Cerebellar cortex (tissue), 1 donor: ENCODE results near the gene HECTD4.

Source experiments
- DNase-seq: peaks from one replicate; pipeline ENCODE4 v3.0.0-alpha.2; 2015; ENCODE audit warnings: low spot score

The HECTD4 gene

GRCh38 chr12:112207397-112207924 is 174.8 kb downstream of the HECTD4 start:
- DNase-seq = no peak

DNA sequence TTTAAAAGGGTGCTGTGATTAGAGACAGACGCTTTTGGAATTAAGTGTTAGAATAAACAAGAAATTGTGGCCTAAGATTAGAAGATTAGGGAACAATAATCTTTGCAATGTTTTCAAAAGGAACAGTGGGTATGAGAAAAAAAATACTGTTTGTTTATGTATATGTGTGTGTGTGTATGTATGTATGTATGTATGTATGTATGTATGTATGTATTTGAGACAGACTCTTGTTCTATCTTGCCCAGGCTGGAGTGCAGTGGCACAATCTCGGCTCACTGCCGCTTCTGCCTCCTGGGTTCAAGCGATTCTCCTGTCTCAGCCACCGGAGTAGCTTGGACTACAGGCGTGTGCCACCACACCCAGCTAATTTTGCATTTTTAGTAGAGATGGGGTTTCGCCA is 175.3 kb downstream of the HECTD4 start:
- DNase-seq = no peak

DNA sequence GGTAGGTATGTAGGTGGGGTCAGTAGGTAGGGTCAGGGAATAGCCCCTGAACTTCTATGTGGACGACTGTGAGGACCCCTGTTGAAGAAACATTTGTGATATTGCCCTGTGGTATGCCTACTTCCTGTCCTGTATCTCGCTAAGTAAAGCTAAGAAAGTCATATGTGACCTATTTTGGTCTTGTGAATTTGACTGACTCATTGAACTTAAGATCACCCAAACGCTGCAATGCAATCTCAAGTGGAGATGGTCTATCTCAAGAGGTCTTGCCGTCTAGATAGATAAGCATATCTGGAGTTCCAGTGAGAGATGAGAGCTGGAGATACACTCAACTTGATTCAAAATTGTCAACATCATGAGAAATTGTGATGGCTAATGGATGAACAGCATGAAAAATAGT is 183.1 kb downstream of the HECTD4 start:
- no peak for DNase-seq

DNA sequence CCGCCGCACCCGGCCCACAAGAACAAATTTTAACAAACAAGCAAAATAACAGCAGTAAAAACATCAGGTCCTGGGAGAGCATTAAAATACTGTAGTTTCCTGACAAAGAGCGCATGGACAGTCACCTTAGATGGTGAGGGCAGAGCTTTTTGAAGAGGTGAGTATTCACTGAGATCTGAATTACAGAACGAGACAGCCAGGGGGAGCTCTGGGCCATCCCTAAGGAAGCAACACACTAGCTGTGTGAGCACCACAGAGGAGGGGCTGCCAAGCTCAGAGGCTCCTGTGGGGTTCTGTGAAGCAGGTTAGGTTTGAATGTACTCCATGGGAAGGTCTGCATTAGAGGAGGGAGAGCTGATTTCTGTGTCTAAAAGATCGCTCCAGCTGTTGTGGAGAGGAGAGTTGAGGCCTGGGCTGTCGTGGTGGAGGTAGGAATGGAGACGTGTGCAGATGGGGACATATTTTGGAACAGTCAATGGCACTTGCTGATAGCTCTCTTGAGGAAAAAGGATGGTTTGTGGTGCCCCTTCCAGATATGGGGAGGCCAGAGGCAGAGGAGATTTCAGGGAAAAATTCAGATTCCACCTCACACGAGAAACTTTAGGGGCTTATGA is 184.0 kb downstream of the HECTD4 start:
- peak; percentile 91 for DNase-seq

DNA sequence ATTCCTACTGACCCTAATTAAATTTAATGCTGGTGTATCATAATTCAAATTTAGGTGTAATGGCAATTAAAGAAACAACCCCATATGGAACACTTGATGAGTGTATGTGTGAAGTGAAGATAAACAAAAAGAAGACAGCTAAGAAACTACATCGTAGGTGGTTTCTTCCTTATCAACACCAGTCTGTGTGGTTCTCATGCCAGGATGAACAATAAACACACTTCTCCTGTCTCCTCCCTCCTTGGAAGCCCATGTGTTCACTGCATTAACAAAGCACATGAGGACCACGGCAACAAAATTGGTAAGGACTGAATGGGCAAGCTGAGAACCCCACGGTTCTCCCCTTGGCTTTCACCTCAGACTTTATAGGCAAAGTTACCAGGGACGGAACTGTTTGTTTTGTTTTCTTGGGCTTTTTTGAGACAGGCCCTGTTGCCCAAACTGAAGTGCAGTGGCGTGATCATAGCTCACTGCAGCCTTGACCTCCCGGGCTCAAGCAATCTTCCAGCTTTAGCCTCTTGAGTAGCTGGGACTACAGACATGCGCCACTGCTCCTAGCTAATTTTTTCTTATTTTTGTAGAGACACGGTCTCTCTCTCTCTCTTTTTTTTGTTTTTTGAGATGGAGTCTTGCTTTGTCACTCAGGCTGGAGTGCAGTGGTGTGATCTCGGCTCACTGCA is 185.9 kb downstream of the HECTD4 start:
- DNase-seq = no peak

GRCh38 chr12:112194601-112195247 is 187.5 kb downstream of the HECTD4 start:
- no peak for DNase-seq

GRCh38 chr12:112192475-112192874 is 189.8 kb downstream of the HECTD4 start:
- DNase-seq = no peak

GRCh38 chr12:112191840-112192321 is 190.3 kb downstream of the HECTD4 start:
- no peak for DNase-seq

GRCh38 chr12:112191201-112191600 is 191.0 kb downstream of the HECTD4 start:
- DNase-seq = no peak

GRCh38 chr12:112190231-112191025 is 191.8 kb downstream of the HECTD4 start:
- no peak for DNase-seq

DNA sequence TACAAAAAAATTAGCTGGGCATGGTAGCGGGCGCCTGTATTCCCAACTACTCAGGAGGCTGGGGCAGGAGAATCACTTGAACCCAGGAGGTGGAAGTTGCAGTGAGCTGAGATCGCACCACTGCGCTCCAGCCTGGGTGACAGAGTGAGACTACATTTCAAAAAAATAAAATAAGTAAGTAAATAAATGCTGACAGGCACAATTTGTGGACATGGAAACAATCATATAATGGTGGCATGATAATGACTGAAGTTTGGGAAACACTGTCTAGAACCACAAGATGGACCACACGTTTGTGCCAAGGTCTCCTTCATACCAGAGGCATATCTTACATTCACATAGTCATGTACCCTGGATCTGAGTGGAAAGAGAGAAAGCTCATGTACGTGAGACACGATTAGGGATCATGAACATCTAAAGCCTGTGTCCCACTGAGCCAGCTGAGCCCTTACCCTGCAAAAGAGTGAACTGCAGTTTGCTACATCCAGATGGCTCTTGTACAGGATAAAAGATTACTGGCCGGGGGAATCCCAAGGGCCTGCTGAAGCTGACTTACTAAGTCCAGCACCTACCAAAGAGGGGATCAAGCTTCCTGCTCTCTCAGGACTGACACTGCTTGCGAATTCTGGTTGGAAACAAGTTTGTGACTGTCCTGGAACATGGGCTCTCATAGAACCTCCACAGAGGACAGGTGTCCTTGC is 194.0 kb downstream of the HECTD4 start:
- DNase-seq = no peak

- DNase-seq = peak; percentile 28
Measured at GRCh38 chr12:112185093-112185923, 196.9 kb downstream of the HECTD4 start.

DNA sequence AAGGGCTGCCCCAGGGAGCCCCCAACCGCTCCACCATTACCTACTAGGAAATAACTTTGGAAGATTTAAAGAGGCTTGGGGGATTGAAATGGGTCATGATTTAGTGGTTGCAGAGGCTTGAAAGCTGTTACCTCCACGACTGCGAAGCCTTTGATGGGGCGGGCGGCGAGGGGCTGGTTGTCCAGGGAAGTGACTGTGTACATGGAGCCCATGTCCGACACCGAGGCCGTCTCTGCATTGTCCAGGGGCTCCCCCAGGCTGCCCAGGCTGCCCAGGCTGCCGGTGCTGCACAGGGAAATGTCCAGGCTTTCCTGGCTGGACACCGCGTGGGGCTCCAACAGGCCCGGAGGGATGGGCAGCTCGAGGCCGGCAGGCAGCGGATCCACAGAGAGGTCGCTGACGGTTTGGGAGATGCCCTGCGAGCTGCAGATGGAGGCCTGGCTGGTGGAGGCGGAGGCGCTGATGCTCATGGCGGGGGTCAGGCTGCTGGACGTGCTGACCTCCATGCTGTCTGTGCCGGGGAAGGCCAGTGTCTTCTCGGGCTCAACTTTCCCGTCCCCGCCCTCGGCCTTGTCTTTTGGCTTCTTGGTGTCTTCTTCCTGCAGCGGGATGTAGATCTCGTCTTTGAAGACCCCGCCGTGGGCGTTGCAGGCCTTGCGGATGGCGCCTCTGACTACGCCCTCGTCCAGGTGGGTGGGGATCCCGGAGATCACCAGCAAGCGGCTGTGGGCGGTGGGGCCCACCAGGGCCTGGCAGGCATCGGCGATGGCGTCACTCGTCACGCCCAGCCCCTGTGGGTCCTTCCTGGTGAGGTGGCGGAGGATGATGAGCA is 198.0 kb downstream of the HECTD4 start:
- DNase-seq = no peak

GRCh38 chr12:112183141-112184021 is 198.8 kb downstream of the HECTD4 start:
- DNase-seq = peak; percentile 10

DNA sequence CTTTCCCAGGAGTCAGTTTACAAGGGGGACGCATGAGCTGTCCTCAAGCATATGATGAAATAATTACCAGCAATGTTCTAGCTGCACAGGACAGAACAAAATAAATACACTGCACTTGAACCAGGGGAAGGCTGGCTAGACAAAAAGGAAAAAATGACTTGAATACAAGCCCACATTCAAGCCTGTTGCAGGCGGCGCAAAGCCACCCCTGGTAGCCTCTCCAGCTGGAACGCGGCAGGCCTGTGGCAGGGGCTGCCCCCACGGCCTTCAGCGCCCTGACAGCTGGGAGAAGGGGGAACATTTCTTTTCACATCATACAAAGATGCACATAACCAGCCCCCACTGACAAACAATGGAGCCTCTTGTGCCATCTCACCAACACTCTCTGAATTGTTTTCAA is 199.7 kb downstream of the HECTD4 start:
- DNase-seq = peak; percentile 35

- no peak for DNase-seq
Measured at GRCh38 chr12:112180422-112180821, 201.8 kb downstream of the HECTD4 start.

DNA sequence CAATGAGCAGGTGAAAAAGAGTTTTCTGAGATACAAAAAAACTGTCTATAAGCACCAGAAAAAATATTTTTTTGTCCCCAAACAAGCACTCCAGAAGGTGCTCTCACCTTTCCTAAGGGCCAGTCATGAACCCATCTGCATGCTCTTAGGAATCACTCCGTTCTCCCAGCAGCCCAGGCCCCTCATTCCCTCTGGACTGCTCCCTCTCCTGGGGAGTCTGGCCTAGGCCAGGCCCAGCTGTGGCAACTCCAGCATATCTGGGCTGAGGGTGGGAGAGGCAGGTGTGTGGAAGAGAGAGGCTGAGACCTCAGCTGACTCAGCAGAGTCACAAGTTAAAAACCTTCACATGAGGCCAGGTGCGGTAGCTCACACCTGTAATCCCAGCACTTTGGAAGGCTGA is 202.3 kb downstream of the HECTD4 start:
- no peak for DNase-seq

DNA sequence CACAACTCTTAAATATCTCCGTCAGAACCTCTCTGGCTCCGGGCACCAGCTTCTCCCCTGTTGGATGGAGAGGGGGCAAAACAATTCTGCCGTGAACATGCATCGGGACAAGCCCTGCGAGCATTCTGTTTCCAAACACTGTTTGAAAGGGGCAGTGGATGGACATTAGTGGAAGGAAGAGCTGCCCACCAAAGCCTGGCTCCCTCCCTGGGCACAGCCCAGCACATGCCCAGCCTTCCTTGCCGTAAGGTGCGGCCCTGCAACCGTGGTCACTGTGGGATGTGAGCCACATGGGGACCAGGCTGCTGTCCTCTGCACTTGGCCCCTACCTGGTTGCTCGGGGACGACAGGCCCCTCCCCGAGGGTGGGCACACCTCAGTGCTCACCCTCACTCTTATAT is 202.9 kb downstream of the HECTD4 start:
- no peak for DNase-seq

DNA sequence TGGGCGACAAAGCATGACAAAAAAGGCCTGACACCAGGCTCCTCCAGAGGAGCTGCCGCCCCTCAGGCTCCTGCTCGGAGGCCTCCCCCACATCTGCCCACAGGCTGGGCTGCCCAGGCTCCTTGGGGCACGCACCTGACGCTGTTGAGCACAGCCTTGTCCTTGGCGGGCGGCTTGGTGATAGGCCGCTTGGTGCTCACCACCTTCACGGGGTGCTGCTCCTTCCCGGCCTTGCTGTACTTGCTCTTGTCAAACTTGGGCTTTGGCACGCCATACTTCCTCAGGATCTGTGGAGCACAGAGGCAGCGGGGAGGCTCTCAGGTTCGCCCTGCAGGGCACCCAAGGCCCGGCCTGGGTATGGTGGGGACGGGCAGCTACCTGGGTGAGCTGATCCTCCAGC is 203.4 kb downstream of the HECTD4 start:
- no peak for DNase-seq
